HEK293 (cell line): ENCODE measurements around the gene CTR9.
A peak's percentile ranks its signal among the peaks of the same experiment; 100 is the strongest.

ENCODE experiments used
- KLF7 ChIP-seq: fragments of 450-650 bp; formaldehyde crosslinking; IDR thresholded peaks from 2 replicates; pipeline ENCODE4 v1.5.1; 2016; ENCODE audit warnings: missing biosample characterization, missing genetic modification characterization, borderline replicate concordance
- MYNN ChIP-seq: fragments of 450-650 bp; formaldehyde crosslinking; IDR thresholded peaks from 2 replicates; pipeline ENCODE4 v1.5.1; 2016; ENCODE audit warnings: missing biosample characterization, missing genetic modification characterization, borderline replicate concordance
- PRDM2 ChIP-seq: fragments of 450-650 bp; formaldehyde crosslinking; IDR thresholded peaks from 2 replicates; pipeline ENCODE4 v1.5.1; 2016; ENCODE audit warnings: missing biosample characterization, missing genetic modification characterization, borderline replicate concordance
- TRIM28 ChIP-seq: IDR thresholded peaks from 2 replicates; pipeline ENCODE4 v1.6.1; 2011; ENCODE audit warnings: low read length, control low read depth, borderline replicate concordance
- WT1 ChIP-seq: fragments of 450-650 bp; formaldehyde crosslinking; IDR thresholded peaks from 2 replicates; pipeline ENCODE4 v1.5.1; 2016; ENCODE audit warnings: missing biosample characterization, missing genetic modification characterization
- YY2 ChIP-seq: fragments of 450-650 bp; formaldehyde crosslinking; IDR thresholded peaks from 2 replicates; pipeline ENCODE4 v1.5.1; 2016; ENCODE audit warnings: missing biosample characterization, missing genetic modification characterization
- ZNF19 ChIP-seq: fragments of 450-650 bp; formaldehyde crosslinking; IDR thresholded peaks from 2 replicates; pipeline ENCODE4; 2016; ENCODE audit warnings: missing biosample characterization, missing genetic modification characterization, low read depth
- ZNF23 ChIP-seq: fragments of 450-650 bp; formaldehyde crosslinking; IDR thresholded peaks from 2 replicates; pipeline ENCODE4 v1.5.1; 2016; ENCODE audit warnings: missing biosample characterization, missing genetic modification characterization, borderline replicate concordance
- ZNF24 ChIP-seq: fragments of 450-650 bp; formaldehyde crosslinking; IDR thresholded peaks from 2 replicates; pipeline ENCODE4 v1.5.1; 2016; ENCODE audit warnings: missing biosample characterization, missing genetic modification characterization
- ZNF292 ChIP-seq: fragments of 450-650 bp; formaldehyde crosslinking; IDR thresholded peaks from 2 replicates; pipeline ENCODE4 v1.5.1; 2016; ENCODE audit warnings: low read depth, missing biosample characterization, missing genetic modification characterization, borderline replicate concordance
- ZNF324 ChIP-seq: fragments of 450-650 bp; formaldehyde crosslinking; IDR thresholded peaks from 2 replicates; pipeline ENCODE4 v1.5.1; 2016; ENCODE audit warnings: missing biosample characterization, missing genetic modification characterization
- ZNF433 ChIP-seq: fragments of 450-650 bp; formaldehyde crosslinking; IDR thresholded peaks from 2 replicates; pipeline ENCODE4 v1.5.1; 2016; ENCODE audit warnings: missing biosample characterization, missing genetic modification characterization, low read depth
- ZNF501 ChIP-seq: fragments of 450-650 bp; formaldehyde crosslinking; IDR thresholded peaks from 2 replicates; pipeline ENCODE4 v1.5.1; 2016; ENCODE audit warnings: missing biosample characterization, missing genetic modification characterization
- ZNF518A ChIP-seq: fragments of 450-650 bp; formaldehyde crosslinking; conservative IDR thresholded peaks from 2 replicates; pipeline ENCODE4 v1.5.1; 2016; ENCODE audit warnings: low read depth, missing biosample characterization, missing genetic modification characterization
- ZNF610 ChIP-seq: fragments of 450-650 bp; formaldehyde crosslinking; IDR thresholded peaks from 2 replicates; pipeline ENCODE4 v1.5.1; 2016; ENCODE audit warnings: missing biosample characterization, missing genetic modification characterization, borderline replicate concordance
- ZNF623 ChIP-seq: fragments of 450-650 bp; formaldehyde crosslinking; IDR thresholded peaks from 2 replicates; pipeline ENCODE4 v1.5.1; 2016; ENCODE audit warnings: missing biosample characterization, missing genetic modification characterization
- ZNF776 ChIP-seq: fragments of 450-650 bp; formaldehyde crosslinking; IDR thresholded peaks from 2 replicates; pipeline ENCODE4 v1.5.0; 2017; ENCODE audit warnings: missing biosample characterization, missing genetic modification characterization, borderline replicate concordance
- ZXDB ChIP-seq: fragments of 450-650 bp; formaldehyde crosslinking; IDR thresholded peaks from 2 replicates; pipeline ENCODE4 v1.5.1; 2016; ENCODE audit warnings: missing biosample characterization, missing genetic modification characterization
- TF ChIP-seq, protein P1 (sequence below): fragments of 450-650 bp; formaldehyde crosslinking; IDR thresholded peaks from 2 replicates; pipeline ENCODE4 v1.5.1; 2016; ENCODE audit warnings: missing biosample characterization, missing genetic modification characterization
- TF ChIP-seq, protein P2 (sequence below): fragments of 450-650 bp; formaldehyde crosslinking; IDR thresholded peaks from 2 replicates; pipeline ENCODE4 v1.5.1; 2016; ENCODE audit warnings: missing biosample characterization, missing genetic modification characterization, borderline replicate concordance

The CTR9 gene

DNA sequence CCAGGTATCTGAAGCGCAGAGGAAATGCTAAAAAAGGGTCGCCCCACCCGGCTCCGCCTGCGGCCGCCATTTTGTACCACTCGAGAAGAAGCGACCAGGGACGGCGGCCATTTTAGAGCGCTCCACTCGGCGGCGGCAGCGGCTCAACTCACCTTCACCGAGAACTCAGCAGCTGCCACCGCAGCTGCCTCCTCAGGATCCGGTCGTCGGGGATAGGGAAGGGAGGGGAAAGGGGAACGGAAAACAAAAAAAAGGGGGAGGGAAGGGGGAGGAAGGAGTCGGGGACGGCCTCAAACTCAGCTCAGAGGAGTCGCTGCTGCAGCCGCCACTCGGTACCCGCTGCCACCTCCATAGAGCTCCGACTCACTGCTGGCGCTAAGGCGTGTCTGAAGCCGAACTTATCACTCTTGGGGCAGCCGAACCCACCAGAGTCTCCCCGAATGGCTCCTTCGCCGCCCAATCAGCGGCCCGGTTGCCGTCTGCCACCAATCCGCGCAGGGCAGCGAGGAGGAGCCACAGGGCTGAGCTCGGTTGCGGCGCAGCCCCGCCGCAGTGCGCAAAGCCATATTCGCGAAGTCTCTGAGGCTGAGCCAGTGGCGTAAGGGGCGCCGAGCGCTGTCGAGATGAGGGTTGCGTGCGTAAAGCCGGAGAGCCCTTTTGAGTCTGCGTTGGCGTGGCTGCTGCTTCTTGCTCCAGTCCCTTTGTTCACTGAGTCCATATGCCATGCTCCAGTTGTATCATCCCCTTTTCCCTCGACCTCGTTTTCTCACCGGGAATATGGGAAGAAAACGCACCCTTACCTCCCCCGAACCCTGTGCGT lies 57.7 kb downstream of the CTR9 start, which contains the start of gene EIF4G2 (continued):
- TF ChIP-seq, protein P1, sequence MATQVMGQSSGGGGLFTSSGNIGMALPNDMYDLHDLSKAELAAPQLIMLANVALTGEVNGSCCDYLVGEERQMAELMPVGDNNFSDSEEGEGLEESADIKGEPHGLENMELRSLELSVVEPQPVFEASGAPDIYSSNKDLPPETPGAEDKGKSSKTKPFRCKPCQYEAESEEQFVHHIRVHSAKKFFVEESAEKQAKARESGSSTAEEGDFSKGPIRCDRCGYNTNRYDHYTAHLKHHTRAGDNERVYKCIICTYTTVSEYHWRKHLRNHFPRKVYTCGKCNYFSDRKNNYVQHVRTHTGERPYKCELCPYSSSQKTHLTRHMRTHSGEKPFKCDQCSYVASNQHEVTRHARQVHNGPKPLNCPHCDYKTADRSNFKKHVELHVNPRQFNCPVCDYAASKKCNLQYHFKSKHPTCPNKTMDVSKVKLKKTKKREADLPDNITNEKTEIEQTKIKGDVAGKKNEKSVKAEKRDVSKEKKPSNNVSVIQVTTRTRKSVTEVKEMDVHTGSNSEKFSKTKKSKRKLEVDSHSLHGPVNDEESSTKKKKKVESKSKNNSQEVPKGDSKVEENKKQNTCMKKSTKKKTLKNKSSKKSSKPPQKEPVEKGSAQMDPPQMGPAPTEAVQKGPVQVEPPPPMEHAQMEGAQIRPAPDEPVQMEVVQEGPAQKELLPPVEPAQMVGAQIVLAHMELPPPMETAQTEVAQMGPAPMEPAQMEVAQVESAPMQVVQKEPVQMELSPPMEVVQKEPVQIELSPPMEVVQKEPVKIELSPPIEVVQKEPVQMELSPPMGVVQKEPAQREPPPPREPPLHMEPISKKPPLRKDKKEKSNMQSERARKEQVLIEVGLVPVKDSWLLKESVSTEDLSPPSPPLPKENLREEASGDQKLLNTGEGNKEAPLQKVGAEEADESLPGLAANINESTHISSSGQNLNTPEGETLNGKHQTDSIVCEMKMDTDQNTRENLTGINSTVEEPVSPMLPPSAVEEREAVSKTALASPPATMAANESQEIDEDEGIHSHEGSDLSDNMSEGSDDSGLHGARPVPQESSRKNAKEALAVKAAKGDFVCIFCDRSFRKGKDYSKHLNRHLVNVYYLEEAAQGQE = 0 out of 2 replicates have a peak, but pooled peaks have one; percentile 14
- TF ChIP-seq KLF7 (tag by site-specific recombination) (peak; percentile 26; the same call in 1 of the 2 replicates), ZNF23 (tag by site-specific recombination) (no peak), ZNF776 (tag by site-specific recombination) (no peak), ZNF292 (tag by site-specific recombination) (no peak), ZNF324 (peak; percentile 88), MYNN (tag by site-specific recombination) (0 out of 2 replicates have a peak, but pooled peaks have one; percentile 17), ZNF24 (tag by site-specific recombination) (peak; percentile 26; the same call in 1 of the 2 replicates), ZNF623 (peak; percentile 37; the same call in 1 of the 2 replicates), ZXDB (no peak), TRIM28 (peak; percentile 87), ZNF501 (tag by site-specific recombination) (peak; percentile 72), ZNF610 (tag by site-specific recombination) (no peak; the same call in 1 of the 2 replicates), ZNF433 (no peak), WT1 (tag by site-specific recombination) (peak; percentile 50), ZNF19 (tag by site-specific recombination) (no peak), ZNF518A (tag by site-specific recombination) (0 out of 2 replicates have a peak, but pooled peaks have one; percentile 19), PRDM2 (tag by site-specific recombination) (no peak), YY2 (peak; percentile 80)
- TF ChIP-seq, protein P2, sequence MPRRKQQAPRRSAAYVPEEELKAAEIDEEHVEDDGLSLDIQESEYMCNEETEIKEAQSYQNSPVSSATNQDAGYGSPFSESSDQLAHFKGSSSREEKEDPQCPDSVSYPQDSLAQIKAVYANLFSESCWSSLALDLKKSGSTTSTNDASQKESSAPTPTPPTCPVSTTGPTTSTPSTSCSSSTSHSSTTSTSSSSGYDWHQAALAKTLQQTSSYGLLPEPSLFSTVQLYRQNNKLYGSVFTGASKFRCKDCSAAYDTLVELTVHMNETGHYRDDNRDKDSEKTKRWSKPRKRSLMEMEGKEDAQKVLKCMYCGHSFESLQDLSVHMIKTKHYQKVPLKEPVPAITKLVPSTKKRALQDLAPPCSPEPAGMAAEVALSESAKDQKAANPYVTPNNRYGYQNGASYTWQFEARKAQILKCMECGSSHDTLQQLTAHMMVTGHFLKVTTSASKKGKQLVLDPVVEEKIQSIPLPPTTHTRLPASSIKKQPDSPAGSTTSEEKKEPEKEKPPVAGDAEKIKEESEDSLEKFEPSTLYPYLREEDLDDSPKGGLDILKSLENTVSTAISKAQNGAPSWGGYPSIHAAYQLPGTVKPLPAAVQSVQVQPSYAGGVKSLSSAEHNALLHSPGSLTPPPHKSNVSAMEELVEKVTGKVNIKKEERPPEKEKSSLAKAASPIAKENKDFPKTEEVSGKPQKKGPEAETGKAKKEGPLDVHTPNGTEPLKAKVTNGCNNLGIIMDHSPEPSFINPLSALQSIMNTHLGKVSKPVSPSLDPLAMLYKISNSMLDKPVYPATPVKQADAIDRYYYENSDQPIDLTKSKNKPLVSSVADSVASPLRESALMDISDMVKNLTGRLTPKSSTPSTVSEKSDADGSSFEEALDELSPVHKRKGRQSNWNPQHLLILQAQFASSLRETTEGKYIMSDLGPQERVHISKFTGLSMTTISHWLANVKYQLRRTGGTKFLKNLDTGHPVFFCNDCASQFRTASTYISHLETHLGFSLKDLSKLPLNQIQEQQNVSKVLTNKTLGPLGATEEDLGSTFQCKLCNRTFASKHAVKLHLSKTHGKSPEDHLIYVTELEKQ (tag by site-specific recombination) = no peak
